OCI-LY1 (cell line): ENCODE data around the gene HAUS1.

Experiments
- H2AFZ ChIP-seq: fragments of 200-600 bp; sonication (generic), shearing (Covaris generic); 2 replicates; pipeline ENCODE4 v1.6.0; 2014; ENCODE audit warnings: antibody characterized with exemption, mild to moderate bottlenecking, low read length
- H3F3A ChIP-seq: fragments of 200-600 bp; sonication (generic), shearing (Covaris generic); 2 replicates; pipeline ENCODE4 v1.6.0; 2014; ENCODE audit warnings: mild to moderate bottlenecking, antibody characterized with exemption, low read length, moderate library complexity; ENCODE audit not compliant: insufficient read depth
- H3K27ac ChIP-seq: fragments of 200-600 bp; sonication (generic); 2 replicates; pipeline ENCODE4 v1.5.1; 2014; ENCODE audit warnings: low read length, mixed run types, mild to moderate bottlenecking, low read depth; ENCODE audit not compliant: poor library complexity, severe bottlenecking
- H3K27me3 ChIP-seq: fragments of 200-600 bp; sonication (generic); 2 replicates; pipeline ENCODE4 v1.6.0; 2014; ENCODE audit warnings: antibody characterized with exemption, mild to moderate bottlenecking, low read length, moderate library complexity; ENCODE audit not compliant: insufficient read depth
- H3K36me3 ChIP-seq: fragments of 200-600 bp; sonication (generic); 2 replicates; pipeline ENCODE4 v1.6.1; 2014; ENCODE audit warnings: mild to moderate bottlenecking, antibody characterized with exemption, low read length, moderate library complexity, mixed read lengths; ENCODE audit not compliant: insufficient read depth
- H3K4me1 ChIP-seq: fragments of 200-600 bp; sonication (generic); 2 replicates; pipeline ENCODE4 v1.5.1; 2014; ENCODE audit warnings: mild to moderate bottlenecking, low read length, moderate library complexity; ENCODE audit not compliant: insufficient read depth, severe bottlenecking
- H3K4me2 ChIP-seq: fragments of 200-600 bp; sonication (generic), shearing (Covaris generic); 2 replicates; pipeline ENCODE4 v1.6.1; 2014; ENCODE audit warnings: low read length
- H3K4me3 ChIP-seq: fragments of 200-600 bp; sonication (generic); 2 replicates; pipeline ENCODE4 v1.5.1; 2014; ENCODE audit warnings: low read length, low read depth, mild to moderate bottlenecking, mixed read lengths; ENCODE audit not compliant: poor library complexity, severe bottlenecking
- H3K79me2 ChIP-seq: fragments of 200-600 bp; shearing (Covaris generic); 2 replicates; pipeline ENCODE4 v1.6.1; 2016; ENCODE audit warnings: mixed run types, low read length, mixed read lengths; ENCODE audit not compliant: insufficient read depth
- H3K9ac ChIP-seq: fragments of 200-600 bp; sonication (generic), shearing (Covaris generic); 2 replicates; pipeline ENCODE4 v1.6.1; 2014; ENCODE audit warnings: mild to moderate bottlenecking, low read length, mixed read lengths
- H3K9me2 ChIP-seq: fragments of 200-600 bp; sonication (generic), shearing (Covaris generic); 2 replicates; pipeline ENCODE4 v1.6.1; 2014; ENCODE audit warnings: low read depth, mild to moderate bottlenecking, low read length, mixed read lengths
- H3K9me3 ChIP-seq: fragments of 200-600 bp; shearing (Covaris generic); 2 replicates; pipeline ENCODE4 v1.6.1; 2014; ENCODE audit warnings: low read length, mixed read lengths
- H4K20me1 ChIP-seq: fragments of 200-600 bp; sonication (generic), shearing (Covaris generic); 2 replicates; pipeline ENCODE4 v1.6.0; 2016; ENCODE audit warnings: mild to moderate bottlenecking, low read length; ENCODE audit not compliant: insufficient read depth
- EZH2 ChIP-seq: fragments of 200-600 bp; sonication (generic), shearing (Covaris generic); IDR thresholded peaks from 2 replicates; pipeline ENCODE4 v1.8.0; 2017; ENCODE audit warnings: borderline replicate concordance, mixed run types, mild to moderate bottlenecking, antibody characterized with exemption, low read length, moderate library complexity, mixed read lengths
- TF ChIP-seq, protein P1 (sequence below): fragments of 200-600 bp; sonication (generic), shearing (Covaris generic); IDR thresholded peaks from 2 replicates; pipeline ENCODE4 v1.5.1; 2017; ENCODE audit warnings: mild to moderate bottlenecking, antibody characterized with exemption, low read length, moderate library complexity, mixed read lengths

Gene HAUS1

DNA sequence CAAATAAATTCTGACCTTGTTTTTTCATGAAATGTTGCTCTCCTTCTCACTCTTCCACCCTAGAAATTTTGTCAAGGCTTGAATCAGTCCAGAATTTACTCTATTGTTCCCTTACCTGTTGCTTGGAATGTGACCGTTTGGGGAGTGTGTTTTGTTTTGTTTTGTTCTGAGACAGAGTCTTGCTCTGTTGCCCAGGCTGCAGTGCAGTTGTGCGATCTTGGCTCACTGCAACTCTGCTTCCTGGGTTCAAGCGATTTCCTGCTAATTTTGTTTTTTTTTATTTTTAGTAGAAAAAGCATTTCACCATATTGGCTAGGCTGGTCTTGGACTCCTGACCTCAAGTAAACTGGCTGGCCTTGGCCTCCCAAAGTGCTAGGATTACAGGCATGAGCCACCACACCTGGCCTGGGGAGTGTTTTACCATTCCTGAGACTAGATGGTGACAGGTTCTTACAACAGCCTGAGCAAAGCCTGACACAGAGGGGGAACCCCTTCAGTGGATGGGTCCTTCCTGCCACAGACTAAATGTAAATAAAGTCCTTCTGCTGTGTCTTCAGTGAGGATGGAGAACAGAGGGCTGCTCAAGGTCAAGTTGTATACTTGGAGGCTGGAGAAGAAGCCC, 52.0 kb downstream of the HAUS1 start:
- H4K20me1 ChIP-seq = no peaks in the 10 kb centered on the region
- no peak overlapping the region for H3K27ac ChIP-seq
- no peaks in the 10 kb centered on the region for H3K9me3 ChIP-seq
- H3K36me3 ChIP-seq = no peaks in the 10 kb centered on the region
- no peaks in the 10 kb centered on the region for H3K4me1 ChIP-seq
- TF ChIP-seq, protein P1, sequence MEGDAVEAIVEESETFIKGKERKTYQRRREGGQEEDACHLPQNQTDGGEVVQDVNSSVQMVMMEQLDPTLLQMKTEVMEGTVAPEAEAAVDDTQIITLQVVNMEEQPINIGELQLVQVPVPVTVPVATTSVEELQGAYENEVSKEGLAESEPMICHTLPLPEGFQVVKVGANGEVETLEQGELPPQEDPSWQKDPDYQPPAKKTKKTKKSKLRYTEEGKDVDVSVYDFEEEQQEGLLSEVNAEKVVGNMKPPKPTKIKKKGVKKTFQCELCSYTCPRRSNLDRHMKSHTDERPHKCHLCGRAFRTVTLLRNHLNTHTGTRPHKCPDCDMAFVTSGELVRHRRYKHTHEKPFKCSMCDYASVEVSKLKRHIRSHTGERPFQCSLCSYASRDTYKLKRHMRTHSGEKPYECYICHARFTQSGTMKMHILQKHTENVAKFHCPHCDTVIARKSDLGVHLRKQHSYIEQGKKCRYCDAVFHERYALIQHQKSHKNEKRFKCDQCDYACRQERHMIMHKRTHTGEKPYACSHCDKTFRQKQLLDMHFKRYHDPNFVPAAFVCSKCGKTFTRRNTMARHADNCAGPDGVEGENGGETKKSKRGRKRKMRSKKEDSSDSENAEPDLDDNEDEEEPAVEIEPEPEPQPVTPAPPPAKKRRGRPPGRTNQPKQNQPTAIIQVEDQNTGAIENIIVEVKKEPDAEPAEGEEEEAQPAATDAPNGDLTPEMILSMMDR = no peak
- no peak for TF ChIP-seq EZH2
- no peak overlapping the region for H2AFZ ChIP-seq
- no peaks in the 10 kb centered on the region for H3K79me2 ChIP-seq
- H3F3A ChIP-seq = no peaks in the 10 kb centered on the region
- peaks cover 8% of the 10 kb centered on the region; the same call in 1 of the 2 replicates for H3K27me3 ChIP-seq
- H3K9ac ChIP-seq = no peak overlapping the region
- H3K4me2 ChIP-seq = no peak overlapping the region
- no peak overlapping the region for H3K4me3 ChIP-seq
- H3K9me2 ChIP-seq = no peaks in the 10 kb centered on the region

DNA sequence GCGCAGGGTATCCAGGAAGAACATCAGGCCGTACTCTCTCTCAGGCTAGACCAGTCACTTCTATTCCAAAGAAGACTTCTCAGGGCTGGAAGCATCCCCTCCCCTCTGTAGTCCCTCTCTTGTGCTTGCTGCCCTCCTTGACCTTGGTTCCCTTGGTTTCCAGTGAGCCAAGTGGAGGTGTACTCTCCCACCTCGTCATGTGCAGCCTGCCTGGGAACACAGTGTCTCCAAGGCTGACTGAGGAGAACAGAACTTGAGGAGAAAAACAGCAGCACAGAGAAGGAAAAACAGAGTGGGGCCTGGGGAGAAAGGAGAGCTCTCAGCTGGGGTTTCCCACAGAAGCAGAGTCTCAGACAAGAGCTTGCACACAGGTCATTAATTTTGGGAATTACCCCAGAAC, 52.7 kb downstream of the HAUS1 start:
- H3K27ac ChIP-seq = no peak overlapping the region
- no peaks in the 10 kb centered on the region for H4K20me1 ChIP-seq
- H3K9me2 ChIP-seq = no peaks in the 10 kb centered on the region
- peaks cover 8% of the 10 kb centered on the region; the same call in 1 of the 2 replicates for H3K27me3 ChIP-seq
- no peaks in the 10 kb centered on the region for H3K79me2 ChIP-seq
- TF ChIP-seq, protein P1 = no peak
- no peak for TF ChIP-seq EZH2
- H3F3A ChIP-seq = no peaks in the 10 kb centered on the region
- no peak overlapping the region for H2AFZ ChIP-seq
- H3K4me1 ChIP-seq = no peaks in the 10 kb centered on the region
- H3K9me3 ChIP-seq = no peaks in the 10 kb centered on the region
- H3K4me3 ChIP-seq = no peak overlapping the region
- H3K4me2 ChIP-seq = no peak overlapping the region
- H3K9ac ChIP-seq = no peak overlapping the region
- H3K36me3 ChIP-seq = no peaks in the 10 kb centered on the region

DNA sequence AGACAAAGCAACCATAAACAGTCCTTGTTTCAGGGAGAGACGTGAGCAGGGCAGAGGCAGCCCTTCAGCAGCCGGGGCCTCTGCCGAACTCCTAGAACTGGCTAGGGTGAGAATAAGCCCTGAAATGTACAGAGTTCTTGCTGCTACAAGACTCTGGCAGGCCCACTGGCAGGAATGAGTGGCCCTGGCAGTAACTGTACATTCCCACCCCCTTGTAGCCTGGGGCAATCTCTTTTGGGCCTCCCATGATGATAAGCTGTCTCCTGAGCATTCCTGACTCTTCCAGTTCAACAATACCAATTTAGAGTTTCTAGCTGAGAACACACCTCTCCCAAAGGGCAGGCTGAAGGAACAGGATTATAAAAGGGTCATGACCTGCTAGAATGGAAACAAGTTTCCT, 54.3 kb downstream of the HAUS1 start:
- H3K9me3 ChIP-seq = no peaks in the 10 kb centered on the region
- no peaks in the 10 kb centered on the region for H4K20me1 ChIP-seq
- H3K4me3 ChIP-seq = no peak overlapping the region
- H3K4me1 ChIP-seq = no peaks in the 10 kb centered on the region
- no peak for TF ChIP-seq EZH2
- TF ChIP-seq, protein P1 = no peak
- no peak overlapping the region for H2AFZ ChIP-seq
- H3K9me2 ChIP-seq = no peaks in the 10 kb centered on the region
- no peak overlapping the region for H3K4me2 ChIP-seq
- H3K27ac ChIP-seq = no peak overlapping the region
- H3K79me2 ChIP-seq = no peaks in the 10 kb centered on the region
- no peaks in the 10 kb centered on the region for H3F3A ChIP-seq
- H3K36me3 ChIP-seq = no peaks in the 10 kb centered on the region
- peaks cover 5% of the 10 kb centered on the region; the same call in 1 of the 2 replicates for H3K27me3 ChIP-seq
- H3K9ac ChIP-seq = no peak overlapping the region
